GM12892 (cell line): ENCODE data around the gene NKD1.

Experiments used
- DNase-seq: peaks from one replicate; pipeline ENCODE4 v3.0.0; 2011; ENCODE audit not compliant: insufficient read length
- FAIRE-seq: peaks from 2 replicates; lab custom pipeline; 2011; peaks lifted over from hg19 to GRCh38; lab: Jason Lieb, UNC
- POLR2A ChIP-seq: IDR thresholded peaks from 2 replicates; pipeline ENCODE4 v1.6.1; 2011; ENCODE audit warnings: low read depth, low read length, control low read depth
- POLR2AphosphoS5 ChIP-seq: IDR thresholded peaks from 2 replicates; pipeline ENCODE4 v1.6.1; 2011; ENCODE audit warnings: low read depth, low read length, control low read depth
- TAF1 ChIP-seq: IDR thresholded peaks from 2 replicates; pipeline ENCODE4 v1.6.1; 2011; ENCODE audit warnings: low read depth, mild to moderate bottlenecking, control low read depth, low read length, borderline replicate concordance

The NKD1 gene

DNA sequence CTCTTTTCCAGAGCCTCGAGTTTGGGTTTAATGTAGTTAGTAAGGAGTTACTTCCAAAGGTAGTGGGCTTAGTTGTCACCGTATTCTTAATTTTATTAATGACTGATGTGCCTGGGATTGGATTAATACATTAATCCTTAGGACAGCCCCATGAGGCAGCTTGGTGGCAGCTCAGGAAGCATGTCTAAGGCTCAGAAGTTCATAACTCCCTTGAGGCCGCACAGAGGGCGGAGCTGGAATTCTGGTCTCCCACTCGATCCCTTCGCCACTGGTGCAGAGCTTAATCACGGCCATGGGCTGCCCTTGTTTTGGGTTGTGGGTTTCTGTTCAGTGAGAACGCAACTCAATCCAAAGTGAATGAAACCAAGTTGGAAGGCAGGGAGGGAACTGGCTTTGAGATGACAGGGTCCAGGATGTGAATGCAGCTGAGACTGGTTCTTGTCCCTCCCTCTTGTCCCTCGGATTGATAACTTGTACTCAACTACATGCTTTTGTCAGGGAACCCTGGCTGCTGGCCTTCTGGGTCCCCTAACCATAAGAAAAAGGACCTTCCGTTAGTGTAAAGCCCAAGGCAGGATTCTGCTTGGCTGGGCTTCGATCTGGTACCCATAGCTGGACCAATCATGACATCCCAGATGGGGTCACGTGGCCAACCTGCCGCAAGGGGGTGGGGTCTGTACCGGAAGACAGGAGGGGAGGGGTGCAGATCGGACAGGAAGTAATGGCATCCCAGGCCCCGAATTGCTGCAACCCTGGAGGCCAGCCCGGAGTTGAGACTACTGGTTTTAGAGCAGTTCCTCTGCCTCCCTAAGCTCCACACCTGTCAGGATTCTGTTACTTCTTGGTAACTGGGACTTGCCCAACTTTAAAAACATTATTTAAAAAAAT, 87.6 kb downstream of the NKD1 start:
- DNase-seq (no peak), FAIRE-seq (no peak)
- TF ChIP-seq TAF1 (no peak), POLR2AphosphoS5 (no peak), POLR2A (no peak)

DNA sequence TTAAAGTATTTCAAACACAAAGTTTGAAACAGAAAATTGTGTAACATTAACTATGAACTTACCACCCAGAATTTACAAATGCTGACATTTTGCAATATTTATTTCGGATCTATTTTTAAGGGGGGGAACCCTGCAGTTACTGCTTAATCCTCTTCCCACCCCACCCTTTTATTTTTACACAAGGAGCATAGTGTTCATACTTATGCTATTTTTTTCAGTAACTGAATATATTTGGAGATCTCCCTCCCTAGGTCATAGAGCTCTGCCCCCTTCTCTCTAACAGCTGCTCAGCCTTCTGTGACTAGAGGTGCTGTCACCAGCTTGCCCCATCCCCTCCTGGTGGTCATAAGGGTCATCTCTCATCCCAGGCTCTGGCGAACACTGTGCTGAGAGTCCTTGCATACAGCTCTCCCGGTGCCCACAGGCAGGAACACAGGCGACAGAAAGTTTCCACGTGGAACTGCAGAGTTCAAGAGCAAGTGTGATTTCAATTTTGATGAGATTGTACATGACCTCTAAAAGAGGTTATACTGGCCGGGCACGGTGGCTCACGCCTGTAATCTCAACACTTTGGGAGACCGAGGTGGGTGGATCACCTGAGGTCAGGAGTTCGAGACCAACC, 88.7 kb downstream of the NKD1 start:
- TF ChIP-seq POLR2AphosphoS5 (no peak), TAF1 (no peak), POLR2A (no peak)
- FAIRE-seq, result no peak
- no peak for DNase-seq

DNA sequence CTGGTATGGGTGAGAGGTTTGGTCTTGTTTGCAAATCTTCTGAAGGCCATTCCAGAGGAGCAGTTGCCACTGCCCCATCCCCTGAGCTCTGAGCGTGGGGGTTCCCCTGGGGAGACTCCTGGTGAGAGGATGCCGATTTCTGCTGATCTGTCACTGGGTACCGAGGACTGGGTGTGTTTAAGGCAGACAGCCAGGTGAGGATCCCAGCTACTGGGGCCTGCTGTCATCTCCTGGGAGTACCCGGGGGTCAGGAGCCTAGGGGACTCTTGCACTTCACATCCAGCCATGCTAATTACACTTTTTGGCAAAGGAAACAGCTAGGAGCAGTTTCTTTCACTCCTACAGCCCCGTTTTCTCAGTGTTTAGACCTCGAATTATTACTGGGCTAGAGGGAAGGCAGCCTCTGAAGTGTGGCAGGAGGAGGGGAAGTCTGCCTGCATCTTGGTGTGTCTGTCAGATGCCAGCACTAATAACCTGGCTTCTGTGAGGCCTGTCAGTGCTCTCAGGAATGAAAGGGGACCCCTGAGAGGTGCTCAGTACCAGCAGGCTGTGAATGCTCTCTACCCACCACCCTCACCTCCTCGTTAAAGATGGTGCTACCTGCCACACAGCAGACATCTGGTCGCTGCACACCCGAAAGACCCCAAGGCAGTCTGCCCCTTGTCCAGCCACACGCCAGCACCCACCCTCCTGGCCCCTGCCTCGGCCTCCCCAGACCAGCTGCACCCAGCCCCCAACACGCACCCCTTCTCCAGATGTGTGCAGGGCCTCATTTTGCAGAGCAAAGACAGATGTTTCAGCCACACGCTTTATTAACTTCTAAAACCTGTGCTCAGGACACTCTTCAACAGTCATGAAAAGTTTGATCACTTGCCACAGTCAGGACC, 89.8 kb downstream of the NKD1 start:
- TF ChIP-seq POLR2AphosphoS5, result no peak
- TF ChIP-seq TAF1, result no peak
- no peak for TF ChIP-seq POLR2A
- FAIRE-seq, result no peak
- no peak for DNase-seq

DNA sequence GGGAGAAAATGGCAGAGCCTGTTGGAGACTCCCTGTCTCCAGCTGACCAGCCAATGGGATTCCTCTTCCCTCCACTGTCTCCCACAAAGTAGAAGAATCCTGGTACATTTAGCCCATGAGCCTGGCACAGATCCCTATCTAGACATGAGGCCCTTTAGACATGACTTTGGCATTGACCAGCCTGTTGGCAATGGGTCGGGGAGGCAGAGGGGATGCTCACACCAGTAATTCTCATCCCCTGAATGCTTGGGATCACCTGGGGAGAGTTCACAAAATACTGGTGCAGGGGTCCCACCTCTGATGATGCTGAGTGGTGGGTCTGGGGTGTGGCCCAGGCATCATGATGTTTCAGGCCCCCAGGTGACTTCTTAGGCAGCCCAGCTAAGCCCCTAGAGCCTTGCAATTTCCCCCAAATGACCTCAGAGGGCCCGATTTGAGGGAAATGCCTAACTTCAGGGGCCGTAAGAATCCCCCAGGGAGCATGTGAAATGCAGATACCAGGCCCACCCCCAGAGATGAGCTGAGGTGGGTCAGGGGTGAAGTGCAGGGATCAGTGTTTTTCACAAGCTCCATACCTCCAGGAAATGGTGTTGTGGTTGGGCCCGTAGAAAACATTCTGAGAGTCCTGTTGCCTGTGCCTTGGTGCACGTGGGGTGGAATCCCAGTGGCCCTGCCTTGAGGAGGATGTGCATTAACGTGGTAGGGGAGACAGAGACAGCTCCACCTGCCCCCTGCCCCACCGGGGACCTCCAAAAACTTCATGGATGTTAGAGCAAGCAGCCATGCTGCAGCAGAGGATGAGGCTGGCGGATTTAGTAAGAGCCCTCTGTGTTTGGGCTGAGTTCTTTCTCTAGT, 90.8 kb downstream of the NKD1 start:
- no peak for TF ChIP-seq POLR2A
- TF ChIP-seq POLR2AphosphoS5, result no peak
- no peak for FAIRE-seq
- DNase-seq, result no peak

DNA sequence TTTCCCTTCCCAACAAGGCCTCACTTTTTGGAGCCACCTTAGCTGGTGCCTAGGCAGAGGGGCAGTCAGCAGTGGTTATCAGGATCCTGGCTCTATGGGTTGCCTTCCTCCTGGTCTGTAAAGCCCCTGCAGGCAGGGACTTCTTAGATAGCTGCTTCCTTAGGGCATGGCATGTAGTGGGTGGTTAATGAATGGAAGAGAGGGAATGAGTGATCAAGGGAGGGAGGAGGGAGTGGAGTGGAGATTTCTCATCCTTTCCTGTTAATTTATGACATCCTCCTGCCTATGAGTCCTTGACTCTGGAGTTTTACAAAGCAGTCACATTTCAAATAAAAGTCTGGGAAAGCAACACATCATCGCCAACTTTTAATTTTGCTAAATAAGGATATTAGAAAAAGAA, 92.2 kb downstream of the NKD1 start:
- FAIRE-seq (no peak), DNase-seq (no peak)
- TF ChIP-seq TAF1 (no peak), POLR2A (no peak), POLR2AphosphoS5 (no peak)

DNA sequence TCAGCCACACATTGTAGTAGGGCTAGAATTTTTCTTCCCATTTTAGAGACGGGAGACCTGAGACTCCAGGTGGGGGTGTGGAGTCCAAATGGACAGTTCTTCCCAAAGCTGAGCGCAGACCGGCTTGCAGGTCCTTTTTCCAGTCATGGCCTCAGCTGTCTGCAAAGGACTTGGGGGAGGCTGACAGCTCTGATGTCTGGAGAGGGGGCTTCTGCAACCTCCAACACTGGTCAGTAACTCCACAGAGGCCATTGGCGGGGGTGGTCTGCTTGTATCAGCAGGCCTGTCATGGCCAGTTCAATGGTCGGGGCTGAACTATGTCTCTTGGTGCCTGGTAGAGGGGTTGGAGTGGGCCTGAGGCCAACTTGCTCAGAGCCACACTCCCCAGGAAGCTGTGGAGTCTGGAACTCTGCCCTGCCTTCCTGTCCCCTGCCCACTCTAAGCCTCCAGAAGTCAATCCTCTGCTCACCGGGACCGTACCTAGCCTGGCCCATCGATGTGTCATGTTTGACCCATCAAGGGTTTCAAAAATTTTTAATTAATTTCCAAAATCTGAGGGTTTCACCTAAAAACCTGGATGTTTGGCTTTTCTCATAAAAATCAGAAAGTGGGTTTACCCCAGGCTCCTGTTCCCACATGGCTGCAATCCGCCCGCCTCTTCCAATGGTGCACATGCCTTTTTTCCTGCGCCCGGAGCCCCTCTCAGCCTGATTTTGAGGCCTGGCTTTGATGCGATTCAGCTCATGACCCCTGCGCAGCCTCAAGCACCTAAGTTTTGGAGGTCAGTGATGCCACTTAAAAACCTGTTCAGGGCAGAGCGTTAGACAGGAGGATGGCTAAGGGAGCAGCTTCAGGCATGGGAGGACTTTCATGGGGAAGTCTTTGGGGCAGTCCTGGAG, 93.0 kb downstream of the NKD1 start:
- TF ChIP-seq TAF1 (no peak), POLR2AphosphoS5 (no peak), POLR2A (no peak)
- DNase-seq, result no peak
- FAIRE-seq, result no peak

DNA sequence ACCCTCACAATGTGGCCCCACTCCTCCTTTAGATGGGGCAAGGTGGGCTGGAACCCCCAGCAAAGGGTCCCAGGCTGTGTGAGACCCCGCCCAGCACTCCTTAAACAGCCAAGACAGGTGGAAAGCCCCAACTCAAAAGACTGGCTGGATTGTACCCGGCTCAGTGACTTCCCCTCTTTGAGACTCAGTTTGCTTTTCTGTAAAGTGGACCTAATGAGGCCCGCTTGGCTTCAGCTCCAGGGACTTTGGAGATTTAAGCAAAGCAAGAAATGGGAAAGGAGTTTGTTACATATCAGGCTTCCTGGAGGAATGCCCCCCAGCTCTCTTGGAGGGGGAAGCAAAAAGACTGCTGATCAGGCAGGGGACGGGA, 93.6 kb downstream of the NKD1 start:
- DNase-seq (no peak), FAIRE-seq (no peak)
- TF ChIP-seq POLR2AphosphoS5 (no peak), TAF1 (no peak), POLR2A (no peak)

DNA sequence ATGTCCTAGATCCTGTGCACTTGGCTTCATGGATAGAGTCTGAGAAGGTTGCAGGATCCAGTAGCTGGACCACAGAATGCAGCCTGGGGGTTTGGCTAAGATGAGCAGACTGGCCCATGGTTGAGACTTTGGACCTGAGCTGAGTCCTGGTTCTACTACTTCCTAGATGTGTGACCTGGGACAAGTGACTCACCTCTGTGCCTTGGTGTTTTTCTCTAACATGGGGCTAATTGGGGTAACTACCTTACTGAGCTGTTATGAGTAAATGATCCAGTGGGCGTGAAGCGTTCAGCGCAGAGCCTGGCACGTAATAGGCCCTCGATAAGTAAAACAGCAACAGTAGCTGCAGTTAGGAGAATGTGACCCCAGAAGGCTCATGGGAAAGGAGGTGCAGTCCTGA, 94.2 kb downstream of the NKD1 start:
- FAIRE-seq, result no peak
- TF ChIP-seq TAF1, result no peak
- no peak for DNase-seq

DNA sequence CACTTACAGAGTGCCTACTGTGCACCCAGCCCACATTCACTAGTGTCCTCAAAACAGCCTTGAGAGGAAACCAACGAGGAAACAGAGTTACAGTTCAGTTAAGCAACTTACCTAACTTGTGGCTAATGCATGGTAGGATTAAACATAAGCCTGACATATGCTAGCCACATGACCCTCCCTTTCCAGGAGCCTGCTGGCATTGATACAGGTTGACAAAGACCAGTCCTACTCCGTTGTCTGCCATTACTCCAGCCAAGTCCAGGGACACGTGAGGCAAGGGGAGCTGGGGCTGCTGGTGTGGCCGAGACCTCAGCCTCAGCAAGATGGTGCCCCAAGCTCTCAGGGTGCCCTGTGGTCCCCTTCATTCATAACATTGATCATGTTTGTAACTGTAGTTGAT, 95.0 kb downstream of the NKD1 start:
- no peak for FAIRE-seq
- DNase-seq, result no peak
- TF ChIP-seq POLR2AphosphoS5 (no peak), TAF1 (no peak), POLR2A (no peak)

DNA sequence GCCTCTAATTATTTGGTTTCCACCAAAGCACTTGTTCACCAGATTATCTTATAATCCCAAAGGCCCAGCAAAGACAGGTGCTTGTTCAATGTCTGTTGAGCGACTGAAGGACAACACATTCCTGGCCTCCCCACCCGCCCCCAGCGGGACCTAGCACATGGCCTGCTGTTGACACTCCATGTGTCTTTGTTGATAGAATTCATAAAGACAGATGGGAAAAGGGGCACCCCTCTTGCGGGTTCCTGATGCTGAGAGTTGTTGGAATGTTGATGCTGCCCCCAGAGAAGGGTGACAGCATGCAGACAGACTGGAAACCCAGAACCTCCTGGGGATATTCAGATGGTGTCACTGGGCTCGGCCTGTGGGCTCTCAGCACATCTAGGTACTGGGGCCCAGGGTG, 96.0 kb downstream of the NKD1 start:
- FAIRE-seq, result no peak
- TF ChIP-seq POLR2AphosphoS5 (no peak), TAF1 (no peak), POLR2A (no peak)
- no peak for DNase-seq

DNA sequence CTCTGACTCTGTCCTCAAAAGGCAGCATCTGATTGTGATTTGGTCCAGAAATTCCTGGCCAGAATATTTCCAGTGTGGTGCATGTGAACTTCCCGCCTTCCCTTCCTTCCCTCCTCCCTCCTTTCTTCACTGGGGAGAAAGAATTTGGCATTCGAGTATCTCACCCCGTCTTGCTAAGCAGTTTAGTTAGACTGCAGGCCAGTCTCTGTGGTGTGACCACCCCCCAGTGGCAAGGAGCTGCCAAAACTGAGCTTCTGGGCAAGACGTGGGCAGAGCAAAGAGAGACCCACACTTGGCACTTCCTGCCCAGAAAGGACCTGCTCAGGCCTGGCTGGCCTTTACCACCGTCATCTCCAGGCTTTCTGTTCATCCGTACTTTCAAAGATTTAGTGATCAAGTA, 96.5 kb downstream of the NKD1 start:
- TF ChIP-seq POLR2AphosphoS5 (no peak), POLR2A (no peak), TAF1 (no peak)
- DNase-seq, result no peak
- FAIRE-seq, result no peak
